Activated T-cell treated with anti-CD3 and anti-CD28 coated beads, Interleukin-2, amount 50 U/mL, for 72 hours (primary cell): ENCODE results near the gene CHAC1. TPM values are rescaled to one million over a fixed set of nuclear protein-coding genes. Genes with fewer than 3 reads are reported as not detected.

Experiments
- ATAC-seq, 2 donors: fragments of 150-1000 bp; cut with Tn5 transposase; replicated peaks in 1 of 2; 2 replicates each; pipeline ENCODE4 v1.10.0; 2021; ENCODE audit warnings: moderate library complexity in 2 of 2, mild to moderate bottlenecking in 1 of 2
- DNase-seq, 2 donors: peaks; one replicate each; pipeline ENCODE4 v3.0.0; 2021 to 2022; ENCODE audit warnings: mixed read lengths in 1 of 2
- H3K27ac Mint-ChIP-seq: one replicate; pipeline ENCODE4 v1.8.0; 2022; ENCODE audit warnings: mild to moderate bottlenecking, moderate library complexity, mixed read lengths
- H3K27me3 Mint-ChIP-seq: one replicate; pipeline ENCODE4 v1.8.0; 2022; ENCODE audit warnings: low read depth, mixed read lengths
- H3K36me3 Mint-ChIP-seq, 2 donors: one replicate each; pipeline ENCODE4 v1.8.0; 2022; ENCODE audit warnings: mixed read lengths in 2 of 2, mild to moderate bottlenecking in 1 of 2; ENCODE audit not compliant: insufficient read depth in 2 of 2
- H3K4me1 Mint-ChIP-seq: one replicate; pipeline ENCODE4 v1.8.0; 2022; ENCODE audit warnings: low read depth, mixed read lengths
- H3K4me3 Mint-ChIP-seq, 2 donors: one replicate each; pipeline ENCODE4 v1.8.0; 2022; ENCODE audit warnings: mild to moderate bottlenecking in 2 of 2, mixed read lengths in 2 of 2, moderate library complexity in 2 of 2
- H3K9me3 Mint-ChIP-seq, 2 donors: one replicate each; pipeline ENCODE4 v1.8.0; 2022; ENCODE audit warnings: mixed read lengths in 2 of 2
- total RNA-seq, 2 donors: library from RNA; stranded (reverse); gene quantifications; one replicate each; pipeline ENCODE4 v1.2.3, GENCODE V29; 2022

Gene CHAC1
- total RNA-seq, 2 donors from 2014 or later = 77.8 to 83.0 TPM

- Mint-ChIP-seq H3K27ac (peak overlapping the region; percentile 3), H3K36me3 (peaks cover 6 to 21% of the 10 kb centered on the region in 2 donors), H3K27me3 (no peaks in the 10 kb centered on the region), H3K4me3 (no peak overlapping the region), H3K9me3 (no peaks in the 10 kb centered on the region), H3K4me1 (peaks cover 13% of the 10 kb centered on the region)
- DNase-seq (peak in 1 of 2 donors; percentile 8), ATAC-seq (peak; percentile 41 to 67)
These were observed 42.4 kb downstream of the CHAC1 start for GRCh38 chr15:40995656-40996055.

- ATAC-seq = no peak
- H3K4me1 Mint-ChIP-seq = no peaks in the 10 kb centered on the region
- no peaks in the 10 kb centered on the region for H3K27me3 Mint-ChIP-seq
These were observed 45.9 kb downstream of the CHAC1 start for GRCh38 chr15:40999190-40999589.

GRCh38 chr15:41001524-41002214, 48.4 kb downstream of the CHAC1 start:
- Mint-ChIP-seq H3K27me3 (no peaks in the 10 kb centered on the region), H3K4me3 (no peak overlapping the region)

More at GRCh38 chr15:40999190-40999589, 45.9 kb downstream of the CHAC1 start:
- no peak for DNase-seq
- Mint-ChIP-seq H3K9me3 (no peaks in the 10 kb centered on the region), H3K36me3 (peaks cover 3 to 15% of the 10 kb centered on the region in 2 donors), H3K27ac (no peak overlapping the region), H3K4me3 (no peak overlapping the region)

GRCh38 chr15:41004490-41004889, 51.2 kb downstream of the CHAC1 start:
- DNase-seq = no peak
- Mint-ChIP-seq H3K9me3 (no peaks in the 10 kb centered on the region), H3K27ac (peak overlapping the region; percentile 77), H3K4me3 (no peak overlapping the region), H3K4me1 (no peaks in the 10 kb centered on the region), H3K27me3 (no peaks in the 10 kb centered on the region), H3K36me3 (peaks cover 7 to 21% of the 10 kb centered on the region in 2 donors)
- no peak for ATAC-seq

More at GRCh38 chr15:41001524-41002214, 48.4 kb downstream of the CHAC1 start:
- no peaks in the 10 kb centered on the region for H3K4me1 Mint-ChIP-seq
- DNase-seq (no peak), ATAC-seq (no peak)
- no peaks in the 10 kb centered on the region for H3K9me3 Mint-ChIP-seq
- peaks cover 7 to 20% of the 10 kb centered on the region in 2 donors for H3K36me3 Mint-ChIP-seq
- H3K27ac Mint-ChIP-seq = peak overlapping the region; percentile 16

Other genes starting within 250 kb of the CHAC1 start
- 10 to 100 TPM; 28.0 to 30.7 TPM for gene RMDN3, start 198.2 kb upstream of the CHAC1 start, total RNA-seq
- gene GCHFR, start 189.4 kb upstream of the CHAC1 start, total RNA-seq = 10 to 100 TPM; 40.9 to 44.8 TPM
- gene C15orf62, start 183.5 kb upstream of the CHAC1 start, total RNA-seq = 1 to 10 TPM; 1.6 to 1.7 TPM
- 10 to 100 TPM; 24.1 to 29.8 TPM for gene ZFYVE19, start 146.4 kb upstream of the CHAC1 start, total RNA-seq
- 10 to 100 TPM; 26.3 to 37.3 TPM for gene DNAJC17, start 146.0 kb upstream of the CHAC1 start, total RNA-seq
- not detected for gene PPP1R14D, start 124.8 kb upstream of the CHAC1 start, total RNA-seq
- 10 to 100 TPM; 17.3 to 19.4 TPM for gene SPINT1, start 109.4 kb upstream of the CHAC1 start, total RNA-seq
- gene RHOV, start 79.2 kb upstream of the CHAC1 start, total RNA-seq = under 1 TPM; 0.14 to 0.23 TPM
- 10 to 100 TPM; 10.7 to 12.1 TPM for gene VPS18, start 59.0 kb upstream of the CHAC1 start, total RNA-seq
- gene DLL4, start 24.1 kb upstream of the CHAC1 start, total RNA-seq = under 1 TPM; 0.12 to 0.19 TPM
- gene INO80, start 162.8 kb downstream of the CHAC1 start, total RNA-seq = 10 to 100 TPM; 24.7 to 27.9 TPM